HT1080 (cell line): ENCODE measurements around the gene GPLD1. TPM values are rescaled to one million over a fixed set of nuclear protein-coding genes. Genes with fewer than 3 reads are reported as not detected.

ENCODE experiments used
- DNase-seq: peaks from one replicate; pipeline ENCODE4 v3.0.0-alpha.2; 2015; ENCODE audit warnings: low read depth
- total RNA-seq: library from RNA; depleted of rRNA; stranded (reverse); fragments of >200 nt; shearing (Covaris generic); gene quantifications from 2 replicates; pipeline ENCODE4 v1.2.3, GENCODE V29; 2014

The GPLD1 gene
- total RNA-seq, 1 experiment from 2014 or later, result 0.13 TPM

DNA sequence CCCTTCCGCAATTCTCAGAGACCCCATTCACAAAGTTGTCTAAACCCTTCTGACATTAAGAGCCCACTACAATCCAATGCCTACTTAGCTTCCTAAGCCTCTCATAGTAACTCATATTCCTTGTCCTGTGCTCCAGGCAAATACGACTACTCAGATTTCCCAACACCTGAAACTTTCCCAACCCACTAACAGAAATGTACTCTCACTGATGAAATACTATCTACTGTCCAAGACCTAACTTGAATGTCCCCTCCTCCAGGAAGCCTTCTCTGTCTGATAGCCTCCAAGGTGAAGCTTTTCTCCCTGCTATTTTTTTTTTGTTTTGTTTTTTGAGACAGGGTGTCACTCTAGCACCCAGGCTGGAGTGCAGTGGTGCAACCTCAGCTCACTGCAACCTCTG is 30.4 kb downstream of the GPLD1 start:
- no peak for DNase-seq

DNA sequence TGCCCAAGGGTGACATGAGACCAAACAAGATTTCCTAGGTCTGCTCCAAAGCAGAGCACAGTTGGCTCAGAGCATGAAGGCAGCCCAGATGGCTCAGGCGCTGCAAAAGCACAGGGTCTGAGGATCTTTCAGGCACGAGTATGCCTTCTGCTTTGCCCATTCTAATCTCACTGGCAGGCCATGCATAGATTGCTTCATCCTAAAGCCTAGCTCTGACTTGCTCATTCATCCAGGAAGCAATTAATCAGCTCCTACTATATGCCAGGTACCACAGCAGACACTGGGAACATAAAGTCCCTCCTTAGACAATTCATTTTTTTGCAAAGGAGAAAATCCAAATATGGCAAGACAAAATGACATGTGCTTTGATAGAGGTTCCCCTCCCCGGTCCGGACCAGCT is 31.2 kb downstream of the GPLD1 start:
- no peak for DNase-seq

DNA sequence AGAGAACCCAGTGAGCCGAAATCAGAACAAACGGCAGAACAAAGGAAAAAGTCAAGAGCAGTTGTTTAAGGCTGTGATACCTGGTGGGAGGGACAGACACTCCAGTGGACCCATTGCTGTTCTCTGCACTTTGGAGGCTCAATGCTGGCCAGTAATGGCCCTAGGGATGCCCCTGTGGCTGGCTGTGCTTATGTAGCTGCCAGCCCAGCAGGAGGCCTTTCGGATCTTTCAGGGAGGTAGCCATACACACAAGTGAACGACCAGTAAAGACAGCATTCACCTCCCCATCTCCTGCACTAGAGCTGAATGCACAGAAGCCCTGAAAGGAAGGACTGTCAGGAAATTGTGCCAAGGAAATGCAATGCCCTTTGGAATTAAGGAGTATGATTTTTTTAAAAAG is 34.3 kb downstream of the GPLD1 start:
- no peak for DNase-seq

DNA sequence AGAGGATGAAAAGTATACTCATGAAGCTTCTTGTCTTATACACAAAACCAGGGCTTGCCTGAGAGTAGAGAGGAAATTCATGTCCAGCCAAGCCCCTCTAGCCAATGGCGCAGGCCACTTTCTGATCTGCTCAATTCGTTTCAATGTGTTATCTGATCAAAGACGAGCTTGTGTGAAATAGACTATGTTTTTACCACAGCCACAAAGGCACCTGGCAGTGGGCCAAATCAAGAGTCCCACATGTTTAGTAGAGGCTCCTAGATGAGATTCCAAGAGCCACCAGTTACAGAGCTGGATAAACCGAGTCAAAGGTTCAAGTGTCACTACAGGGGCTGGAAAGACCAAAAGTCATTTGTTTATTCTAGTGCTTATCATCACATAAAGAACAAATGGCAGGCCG is 34.9 kb downstream of the GPLD1 start:
- no peak for DNase-seq

DNA sequence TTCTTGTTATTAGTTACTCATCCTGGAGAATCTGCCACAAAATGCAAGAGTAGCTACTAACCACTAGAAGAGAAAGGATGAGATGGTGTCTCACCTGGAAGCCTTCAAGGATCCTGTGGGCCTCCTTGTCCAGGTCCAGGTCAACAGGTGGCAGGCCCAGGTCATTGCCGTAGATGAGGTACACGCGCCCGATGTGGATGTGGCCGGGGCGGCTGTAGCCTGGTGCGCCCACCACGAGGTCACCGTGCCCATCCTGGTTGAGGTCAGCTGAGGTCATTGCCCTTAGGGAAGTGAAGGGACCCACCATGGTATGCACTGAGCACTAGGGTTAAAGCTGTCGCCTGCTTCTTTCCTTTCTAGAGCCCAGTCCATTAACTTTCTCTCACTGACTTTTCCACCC is 35.5 kb downstream of the GPLD1 start:
- DNase-seq, result no peak

DNA sequence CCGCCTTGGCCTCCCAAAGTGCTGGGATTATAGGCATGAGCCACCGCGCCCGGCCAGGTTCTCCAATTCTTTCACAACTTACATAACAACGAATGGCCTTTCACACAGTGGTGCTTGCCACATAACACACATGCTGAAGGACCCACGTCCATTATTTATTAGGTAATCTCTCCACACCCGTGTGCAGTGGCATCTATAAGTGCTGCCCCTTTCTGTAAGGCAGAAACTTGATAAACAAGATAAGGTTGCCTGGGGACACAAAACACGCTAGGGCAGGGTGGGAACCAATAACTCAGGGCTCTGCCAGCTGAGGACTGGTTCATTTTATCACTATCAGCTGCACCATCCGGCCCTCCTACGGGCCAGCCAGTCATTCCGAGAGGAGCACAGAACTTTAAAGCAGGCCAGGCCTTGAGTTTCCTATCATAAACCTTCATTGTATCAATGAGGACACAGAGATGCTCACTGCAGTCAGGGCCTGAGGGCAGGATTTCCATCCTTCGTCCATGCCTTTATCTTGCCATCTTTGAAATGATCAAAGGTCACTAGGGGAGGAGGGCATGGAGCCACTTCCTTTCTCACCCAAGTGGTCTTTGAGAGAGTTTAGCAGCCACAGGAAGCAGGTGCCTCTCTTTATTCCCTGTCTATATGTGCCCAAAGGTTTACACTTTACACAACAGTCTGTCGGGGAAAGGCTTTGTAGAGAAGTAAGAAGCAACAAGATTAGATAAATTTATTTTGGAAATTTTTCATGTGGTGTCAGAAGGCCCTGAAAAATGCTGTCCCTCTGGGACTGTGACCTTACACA is 37.6 kb downstream of the GPLD1 start:
- DNase-seq, result no peak

DNA sequence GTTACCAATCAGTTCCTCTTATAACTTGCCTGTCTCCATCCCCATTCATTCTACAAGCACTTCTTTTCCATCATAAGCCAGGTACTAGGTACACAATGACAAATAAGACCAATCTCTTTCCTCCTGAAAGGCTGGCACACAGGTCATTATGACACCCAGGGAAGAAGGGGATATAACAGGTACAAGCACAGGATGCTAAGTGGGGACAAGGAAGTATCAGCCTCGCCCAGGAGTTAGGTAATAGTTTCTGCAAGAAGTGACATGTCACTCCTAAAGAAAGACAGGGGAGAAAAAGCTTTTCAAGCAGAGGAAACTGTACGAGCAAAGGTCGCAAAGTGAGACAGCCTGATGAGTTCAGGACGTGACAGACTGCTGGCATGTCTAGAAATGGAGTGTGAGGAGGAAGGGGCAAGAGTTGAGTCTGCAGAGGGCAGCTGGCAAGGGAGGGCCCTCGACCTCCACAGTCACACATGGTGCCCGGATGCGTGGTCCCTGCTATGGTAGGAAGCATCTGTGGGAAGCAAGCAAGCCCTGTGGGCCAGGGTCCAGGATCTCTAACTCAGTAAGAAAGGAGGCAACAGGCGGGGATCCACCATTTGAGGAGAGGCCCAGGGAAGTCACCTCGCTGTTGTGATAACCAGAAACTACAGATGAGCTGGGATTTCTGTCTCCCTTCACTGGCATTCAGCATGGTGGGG is 40.4 kb downstream of the GPLD1 start:
- no peak for DNase-seq

DNA sequence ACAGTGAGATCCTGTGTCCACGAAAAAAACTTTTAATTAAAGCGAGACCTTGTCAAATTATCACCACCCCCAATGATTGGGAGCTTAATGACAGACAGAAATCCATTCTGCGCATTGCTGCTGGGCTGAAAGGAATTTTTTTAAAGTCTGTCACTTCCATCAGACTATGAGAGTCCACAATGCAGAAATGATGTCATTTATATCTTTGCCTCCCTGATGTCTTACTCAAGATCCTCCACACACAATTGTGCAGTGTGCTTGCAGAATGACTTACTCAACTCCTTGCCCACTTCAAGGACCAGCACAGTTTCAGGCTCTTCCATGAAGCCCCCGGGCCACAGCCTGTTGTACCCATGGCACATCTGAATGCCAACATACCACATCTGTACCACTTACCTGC is 41.0 kb downstream of the GPLD1 start:
- DNase-seq, result no peak

DNA sequence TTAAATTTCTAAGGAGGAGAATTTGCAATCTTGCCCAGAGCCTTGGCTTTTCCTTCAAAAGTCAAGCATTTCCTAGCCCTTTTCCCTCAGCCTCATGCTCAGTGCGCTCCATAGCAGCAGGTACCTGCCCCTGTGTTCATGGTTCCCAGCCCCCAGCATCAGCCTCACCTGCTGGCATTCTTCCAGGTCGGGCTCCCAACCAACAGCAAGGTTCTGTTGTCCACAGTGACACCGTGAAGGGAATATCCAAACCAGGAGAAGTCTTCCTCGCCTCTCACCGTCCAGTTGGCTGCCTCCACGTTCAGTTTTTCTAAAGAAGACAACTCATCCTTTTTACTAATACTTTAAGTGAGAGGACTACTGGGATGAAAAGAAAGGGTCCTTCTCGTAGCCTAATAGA is 42.7 kb downstream of the GPLD1 start:
- DNase-seq, result no peak

DNA sequence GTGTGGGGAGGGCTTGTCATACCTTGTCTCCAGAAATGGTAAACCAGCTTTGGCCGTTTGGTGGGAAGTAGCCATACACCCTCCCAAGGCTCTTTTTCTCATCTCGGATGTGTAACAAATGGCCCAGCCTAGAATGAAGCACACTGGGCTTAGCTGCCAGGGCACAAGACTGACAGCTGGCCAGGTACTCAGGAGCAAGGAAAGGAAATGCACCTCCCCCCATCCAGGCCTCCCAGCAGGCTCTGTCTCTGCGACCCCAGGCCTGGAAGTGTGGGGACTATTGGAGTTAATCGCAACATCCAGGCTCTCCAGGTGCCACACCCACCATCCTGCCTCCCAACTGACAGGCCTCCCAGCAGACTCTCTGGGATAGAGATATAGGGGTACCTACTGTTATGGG is 43.7 kb downstream of the GPLD1 start:
- DNase-seq, result no peak

DNA sequence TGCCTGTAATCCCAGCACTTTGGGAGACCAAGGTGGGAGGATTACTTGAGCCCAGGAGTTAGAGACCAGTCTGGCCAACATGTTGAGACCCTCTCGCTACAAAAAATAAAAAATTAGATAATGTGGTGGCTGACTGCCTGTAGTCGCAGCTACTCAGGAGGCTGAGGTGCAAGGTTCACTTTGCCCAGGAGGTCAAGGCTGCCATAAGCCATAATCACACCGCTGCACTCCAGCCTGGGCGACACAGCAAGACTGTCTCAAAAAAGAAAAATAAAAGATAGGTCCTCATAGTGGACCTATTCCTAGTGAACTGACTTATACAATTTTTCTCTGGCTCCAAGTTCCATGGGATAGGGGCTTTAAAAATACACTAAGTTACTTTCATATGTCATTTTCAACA is 44.8 kb downstream of the GPLD1 start:
- no peak for DNase-seq

DNA sequence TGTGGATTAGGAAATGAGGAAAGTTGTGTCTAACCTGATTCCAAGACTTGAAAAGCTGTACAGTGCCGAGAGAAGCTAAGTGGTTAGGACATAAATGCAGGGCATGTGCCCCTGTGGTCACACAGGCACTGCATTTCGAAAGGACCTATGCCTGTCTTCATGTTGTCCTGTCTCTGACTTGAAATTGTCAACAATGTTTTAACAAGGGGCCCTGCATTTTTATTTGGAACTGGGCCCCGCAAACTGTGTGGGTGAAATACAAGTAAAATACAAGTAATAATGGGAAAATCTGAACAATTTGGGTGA is 47.8 kb downstream of the GPLD1 start:
- no peak for DNase-seq

DNA sequence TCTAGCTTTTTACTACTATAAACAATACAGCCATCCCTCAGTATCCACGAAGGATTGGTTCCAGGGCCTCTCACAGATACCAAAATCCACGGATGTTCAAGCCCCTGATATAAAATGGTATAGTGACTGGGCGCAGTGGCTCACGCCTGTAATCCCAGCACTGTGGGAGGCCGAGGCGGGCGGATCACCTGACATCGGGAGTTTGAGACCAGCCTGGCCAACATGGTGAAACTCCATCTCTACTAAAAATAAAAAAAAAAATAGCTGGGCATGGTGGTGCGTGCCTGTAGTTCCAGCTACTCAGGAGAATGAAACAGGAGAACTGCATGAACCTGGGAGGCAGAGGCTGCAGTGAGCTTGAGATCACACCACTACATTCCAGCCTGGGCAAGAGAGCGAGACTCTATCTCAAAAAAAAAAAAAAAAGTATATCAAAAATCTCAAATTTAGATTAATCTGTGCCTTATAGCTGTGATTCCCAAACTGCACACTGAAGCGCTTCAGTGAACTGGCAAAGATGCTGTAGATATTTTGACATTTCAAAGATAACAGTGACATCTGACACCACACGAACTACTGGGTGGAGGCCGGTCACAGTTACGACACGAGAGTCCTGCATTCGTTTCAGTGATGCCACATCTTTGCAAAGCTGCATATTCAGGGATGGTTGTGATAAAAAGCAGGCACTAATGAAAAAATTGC is 48.3 kb downstream of the GPLD1 start:
- DNase-seq, result no peak

DNA sequence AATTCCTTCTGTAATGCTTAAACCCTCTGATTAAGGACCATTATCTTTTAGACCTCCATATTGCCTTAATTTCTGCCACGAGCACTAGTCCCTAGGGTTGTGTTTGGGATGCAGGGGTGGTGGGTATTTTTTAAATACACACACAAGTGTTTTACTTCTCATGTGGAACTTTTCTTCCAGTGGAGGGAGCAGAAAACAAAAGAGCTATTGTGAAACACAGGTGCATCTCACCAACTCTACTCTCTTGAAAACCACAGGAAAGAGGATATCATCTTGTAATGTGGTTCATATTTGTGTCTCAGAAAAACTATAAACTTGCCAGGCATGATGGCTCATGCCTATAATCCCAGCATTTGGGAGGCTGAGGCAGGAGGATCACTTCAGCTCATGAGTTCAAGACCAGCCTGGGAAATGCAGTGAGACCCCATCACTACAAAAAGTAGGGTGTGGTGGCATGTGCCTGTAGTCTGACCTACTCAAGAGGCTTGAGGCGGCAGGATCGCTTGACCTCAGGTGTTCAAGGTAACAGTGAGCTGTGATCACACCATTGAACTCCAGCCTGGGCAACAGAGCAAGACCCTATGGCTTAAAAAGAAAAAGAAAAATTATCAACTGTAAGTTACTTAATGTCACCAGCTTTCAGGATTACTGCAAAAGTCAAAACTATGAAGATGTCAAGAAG is 49.4 kb downstream of the GPLD1 start:
- DNase-seq, result peak; percentile 25

DNA sequence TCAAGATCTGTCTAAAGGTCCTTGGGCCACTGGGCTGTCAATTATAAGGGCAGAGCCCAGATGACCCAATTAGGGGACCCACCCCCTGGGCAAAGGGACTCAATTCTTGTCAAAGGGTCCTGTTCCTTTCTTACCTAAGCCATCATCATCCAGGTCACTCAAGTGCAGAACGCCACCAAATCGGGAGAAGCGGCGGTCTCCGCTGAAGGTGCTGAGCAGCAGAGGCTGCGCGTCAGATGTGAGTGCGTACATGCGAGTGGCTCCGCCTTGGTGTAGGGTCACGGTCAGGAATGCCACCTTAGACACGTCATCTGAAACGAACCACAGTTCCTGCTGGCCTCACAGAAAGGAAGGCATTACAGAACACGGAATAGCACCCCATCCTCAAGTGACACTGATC is 52.4 kb downstream of the GPLD1 start:
- no peak for DNase-seq

DNA sequence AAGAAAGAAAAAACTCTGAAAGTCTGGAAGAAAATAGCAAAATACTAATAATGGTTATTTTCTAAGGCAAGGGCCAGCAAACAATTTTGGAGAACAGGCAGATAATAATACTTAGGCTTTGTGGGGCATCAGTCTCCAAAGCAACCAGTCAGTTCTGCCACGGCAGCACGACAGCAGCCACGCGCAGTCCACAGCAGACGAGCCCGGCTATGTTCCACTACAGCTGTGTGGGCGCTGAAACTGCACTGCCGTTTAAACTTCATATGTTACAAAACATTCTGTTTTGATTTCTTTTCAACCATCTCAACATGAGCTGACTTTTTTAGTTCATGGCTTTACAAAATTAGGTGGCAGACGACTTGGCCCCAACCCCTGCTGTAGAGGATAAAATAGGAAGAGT is 56.8 kb downstream of the GPLD1 start:
- no peak for DNase-seq

DNA sequence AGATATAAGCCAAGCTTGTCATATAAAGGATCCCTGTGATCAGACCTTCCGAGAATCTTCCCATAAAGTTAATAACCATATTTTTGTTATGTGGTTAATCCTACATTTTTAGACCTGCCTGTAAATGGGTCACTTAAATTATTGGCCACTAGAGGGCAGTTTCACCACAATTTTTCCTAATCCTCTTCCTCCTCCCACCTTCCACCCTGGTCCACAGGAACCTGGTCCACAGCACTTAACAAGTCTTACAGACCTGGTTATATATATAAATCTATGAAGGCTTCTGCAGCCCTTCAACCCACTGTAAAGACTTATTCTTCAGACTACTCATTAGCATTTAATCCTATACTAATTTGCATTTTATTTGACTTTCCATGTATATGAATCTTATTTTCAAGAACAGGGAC is 58.3 kb downstream of the GPLD1 start:
- DNase-seq, result peak; percentile 50

DNA sequence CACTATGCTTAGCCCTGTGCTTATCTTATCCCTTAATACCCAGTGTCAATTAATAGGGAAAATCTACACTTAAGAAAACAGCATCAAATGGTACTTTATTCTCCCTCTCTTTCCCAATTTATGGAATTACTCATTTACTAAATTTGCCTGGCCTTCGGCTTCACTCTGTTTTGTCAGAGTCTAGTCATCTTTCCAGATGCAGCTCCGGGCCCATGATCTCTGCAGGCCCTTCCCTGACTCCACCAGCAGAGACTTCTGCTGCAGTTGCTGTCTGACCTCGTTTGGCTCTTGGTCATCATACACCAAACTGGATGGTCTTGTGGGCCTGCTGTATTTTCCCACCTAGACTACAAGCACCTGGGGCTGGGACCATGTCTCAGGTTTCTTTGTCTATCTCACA is 59.3 kb downstream of the GPLD1 start:
- DNase-seq, result no peak

DNA sequence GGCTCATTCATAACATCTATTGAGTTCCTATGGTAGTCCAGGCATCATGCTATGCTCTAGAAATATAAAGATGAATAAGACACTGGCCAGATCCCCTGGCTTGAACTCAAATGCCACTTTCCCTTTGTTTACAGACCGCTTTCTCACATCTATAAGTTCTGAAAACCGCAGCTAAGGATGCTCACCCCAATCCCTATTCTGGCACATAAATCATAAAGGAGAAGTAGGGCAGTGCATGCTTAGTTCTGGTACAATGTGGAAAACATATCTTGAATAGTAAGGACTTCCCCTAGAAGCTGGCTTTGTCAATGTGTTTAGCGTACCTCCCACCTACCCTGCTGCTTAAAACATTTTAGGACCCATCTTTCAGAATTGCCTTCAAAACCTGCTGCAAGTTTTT is 60.2 kb downstream of the GPLD1 start:
- DNase-seq, result no peak

DNA sequence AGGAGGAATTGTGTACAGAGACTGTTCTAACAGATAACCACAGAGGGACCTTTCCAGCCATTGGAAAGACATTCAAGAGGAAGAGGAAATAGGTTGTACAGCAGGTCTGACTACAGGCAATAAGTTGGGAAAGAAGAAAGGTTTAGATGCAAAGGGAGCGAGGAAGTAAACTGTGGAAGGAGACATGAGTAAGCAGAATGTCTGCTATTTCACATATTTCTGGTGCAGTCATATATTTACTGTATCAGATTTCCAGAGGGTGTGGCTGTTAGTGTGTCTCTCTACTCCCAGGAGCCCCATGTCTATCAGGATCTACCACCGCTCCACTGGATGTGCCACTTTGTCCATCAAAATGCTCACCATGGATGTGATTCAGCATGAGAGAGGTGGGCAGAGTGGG is 60.8 kb downstream of the GPLD1 start:
- DNase-seq, result peak; percentile 38

DNA sequence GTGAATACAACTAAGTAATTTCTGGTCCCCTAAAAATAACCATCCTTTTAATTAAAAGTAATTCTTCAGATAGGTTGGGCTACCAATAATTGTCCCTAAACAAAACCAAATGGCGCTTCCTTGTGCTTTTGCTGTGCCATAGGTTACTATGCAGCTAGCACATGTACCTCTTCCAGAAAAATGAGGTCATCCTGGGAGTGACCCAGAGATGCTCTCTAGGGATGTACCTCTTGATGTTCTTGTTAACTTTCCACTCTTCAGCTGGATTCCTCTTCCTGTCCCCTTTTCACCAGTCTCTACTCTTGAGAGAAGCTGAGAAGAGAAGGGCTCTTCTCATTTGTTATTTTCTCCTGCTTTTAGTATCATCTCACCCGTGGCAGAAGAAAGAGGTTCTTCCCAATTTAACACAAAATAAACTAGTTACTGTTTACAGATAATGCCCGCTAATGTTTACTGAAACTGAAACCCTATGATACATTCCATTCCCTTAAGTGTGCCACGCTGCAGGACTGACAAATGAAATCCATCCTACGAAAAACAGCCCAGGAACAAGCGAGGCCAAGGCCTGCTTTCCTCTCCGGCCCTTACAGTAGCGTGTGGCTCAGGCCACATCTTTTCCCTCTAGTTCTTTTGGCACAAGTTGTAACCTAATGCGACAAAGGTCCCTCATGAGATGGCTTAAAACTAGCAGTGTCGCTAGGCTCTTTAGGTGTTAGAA is 62.5 kb downstream of the GPLD1 start:
- DNase-seq, result no peak
